HUES64 (cell line): ENCODE results near the gene RBMS3.
"Not testable (repeated sequence)": the region's sequence is repeated elsewhere in the genome, so short reads cannot be mapped to it uniquely, and the experiment has no call there.

Experiments used
- H3K27ac ChIP-seq: 2 replicates; pipeline ENCODE4 v1.7.0; 2013; ENCODE audit warnings: low read depth, low read length, inconsistent platforms
- H3K27me3 ChIP-seq: 2 replicates; pipeline ENCODE4 v1.6.1; 2013; ENCODE audit warnings: mild to moderate bottlenecking, low read length; ENCODE audit not compliant: insufficient read depth
- H3K36me3 ChIP-seq: 2 replicates; pipeline ENCODE4 v1.6.1; 2013; ENCODE audit warnings: mild to moderate bottlenecking, low read length; ENCODE audit not compliant: insufficient read depth
- H3K4me1 ChIP-seq: 2 replicates; pipeline ENCODE4 v1.6.1; 2013; ENCODE audit warnings: mild to moderate bottlenecking, low read length, moderate library complexity; ENCODE audit not compliant: insufficient read depth
- H3K4me3 ChIP-seq: 2 replicates; pipeline ENCODE4 v1.5.1; 2013; ENCODE audit warnings: mild to moderate bottlenecking, low read length, moderate library complexity
- H3K9ac ChIP-seq: 2 replicates; pipeline ENCODE4 v1.6.1; 2013; ENCODE audit warnings: mild to moderate bottlenecking, low read depth, low read length
- H3K9me3 ChIP-seq: 2 replicates; pipeline ENCODE4 v1.6.1; 2013; ENCODE audit warnings: low read depth, low read length; ENCODE audit not compliant: insufficient read depth
- WGBS: fragments of 150-250, 120-280 bp; methylation state at CpG from one replicate; pipeline ENCODE4 v1.1.7; 2013; ENCODE audit warnings: missing lambda C conversion rate; 5-methylcytosine and 5-hydroxymethylcytosine counted together

RBMS3 gene

DNA sequence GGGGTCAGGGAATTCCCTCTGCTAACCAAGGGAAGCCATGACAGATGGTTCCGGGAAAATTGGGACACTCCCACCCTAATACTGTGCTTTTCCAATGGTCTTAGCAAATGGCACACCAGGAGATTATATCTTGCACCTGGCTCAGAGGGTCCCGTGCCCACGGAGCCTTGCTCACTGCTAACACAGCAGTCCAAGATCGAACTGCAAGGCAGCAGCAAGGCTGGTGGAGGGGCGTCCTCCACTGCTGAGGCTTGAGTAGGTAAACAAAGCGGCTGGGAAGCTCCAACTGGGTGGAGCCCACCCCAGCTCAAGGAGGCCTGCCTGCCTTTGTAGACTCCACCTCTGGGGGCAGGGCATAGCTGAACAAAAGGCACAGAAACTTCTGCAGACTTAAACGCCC, 389.6 kb downstream of the RBMS3 start:
- H3K27me3 ChIP-seq, H3K4me1 ChIP-seq, H3K4me3 ChIP-seq, H3K27ac ChIP-seq, H3K9me3 ChIP-seq, H3K9ac ChIP-seq, H3K36me3 ChIP-seq: not testable (repeated sequence)
- WGBS, result 95% methylated on average over 7 of the region's 7 CpGs

DNA sequence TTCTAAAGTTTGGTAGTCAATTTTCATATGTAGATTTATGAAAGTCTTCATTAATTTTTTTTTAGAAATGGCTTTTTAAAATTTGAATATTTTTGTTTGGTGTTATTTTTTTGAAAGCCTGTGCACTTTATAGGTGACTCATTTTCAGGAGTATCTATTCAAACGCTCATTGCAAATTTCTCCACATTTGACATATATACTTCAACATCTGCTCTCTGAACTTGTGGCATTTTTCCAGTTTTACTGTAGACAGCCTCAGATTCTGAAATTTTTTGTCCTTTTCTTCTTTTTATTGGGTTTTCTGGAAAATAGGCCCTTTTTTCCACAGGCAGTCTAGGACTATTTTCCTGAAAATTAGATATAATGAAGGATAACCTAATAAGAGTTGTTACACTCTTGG, 396.6 kb downstream of the RBMS3 start:
- H3K27ac ChIP-seq, result no peak overlapping the region
- H3K4me1 ChIP-seq, result no peaks in the 10 kb centered on the region
- 90% methylated on average over 1 of the region's 1 CpG for WGBS
- no peaks in the 10 kb centered on the region for H3K27me3 ChIP-seq
- H3K36me3 ChIP-seq, result no peaks in the 10 kb centered on the region
- H3K9ac ChIP-seq, result no peak overlapping the region
- no peak overlapping the region for H3K4me3 ChIP-seq
- no peaks in the 10 kb centered on the region for H3K9me3 ChIP-seq

DNA sequence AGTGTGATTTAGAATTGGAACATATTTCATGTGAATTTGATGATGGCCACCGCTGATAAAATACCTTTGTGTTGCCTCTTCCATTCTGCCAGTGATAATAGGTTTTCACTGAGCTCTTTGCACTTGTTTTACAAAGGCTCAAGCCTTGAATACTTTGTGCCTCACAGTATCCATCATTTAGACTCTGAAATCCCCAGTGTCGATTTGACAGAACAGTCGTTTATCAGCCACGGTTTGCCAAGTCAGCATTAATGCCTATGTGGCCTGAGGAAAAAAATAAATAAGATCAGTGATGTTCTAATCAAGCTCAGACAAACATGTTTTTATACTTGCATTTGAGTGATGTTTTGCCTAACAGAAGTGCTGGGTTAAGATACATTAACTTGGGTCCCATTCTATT, 399.1 kb downstream of the RBMS3 start:
- Histone ChIP-seq H3K4me1 (peaks cover 4% of the 10 kb centered on the region; the same call in 1 of the 2 replicates), H3K9me3 (no peaks in the 10 kb centered on the region), H3K36me3 (no peaks in the 10 kb centered on the region), H3K9ac (no peak overlapping the region), H3K4me3 (no peak overlapping the region), H3K27ac (no peak overlapping the region), H3K27me3 (no peaks in the 10 kb centered on the region)
- WGBS, result 95% methylated on average over 4 of the region's 4 CpGs

DNA sequence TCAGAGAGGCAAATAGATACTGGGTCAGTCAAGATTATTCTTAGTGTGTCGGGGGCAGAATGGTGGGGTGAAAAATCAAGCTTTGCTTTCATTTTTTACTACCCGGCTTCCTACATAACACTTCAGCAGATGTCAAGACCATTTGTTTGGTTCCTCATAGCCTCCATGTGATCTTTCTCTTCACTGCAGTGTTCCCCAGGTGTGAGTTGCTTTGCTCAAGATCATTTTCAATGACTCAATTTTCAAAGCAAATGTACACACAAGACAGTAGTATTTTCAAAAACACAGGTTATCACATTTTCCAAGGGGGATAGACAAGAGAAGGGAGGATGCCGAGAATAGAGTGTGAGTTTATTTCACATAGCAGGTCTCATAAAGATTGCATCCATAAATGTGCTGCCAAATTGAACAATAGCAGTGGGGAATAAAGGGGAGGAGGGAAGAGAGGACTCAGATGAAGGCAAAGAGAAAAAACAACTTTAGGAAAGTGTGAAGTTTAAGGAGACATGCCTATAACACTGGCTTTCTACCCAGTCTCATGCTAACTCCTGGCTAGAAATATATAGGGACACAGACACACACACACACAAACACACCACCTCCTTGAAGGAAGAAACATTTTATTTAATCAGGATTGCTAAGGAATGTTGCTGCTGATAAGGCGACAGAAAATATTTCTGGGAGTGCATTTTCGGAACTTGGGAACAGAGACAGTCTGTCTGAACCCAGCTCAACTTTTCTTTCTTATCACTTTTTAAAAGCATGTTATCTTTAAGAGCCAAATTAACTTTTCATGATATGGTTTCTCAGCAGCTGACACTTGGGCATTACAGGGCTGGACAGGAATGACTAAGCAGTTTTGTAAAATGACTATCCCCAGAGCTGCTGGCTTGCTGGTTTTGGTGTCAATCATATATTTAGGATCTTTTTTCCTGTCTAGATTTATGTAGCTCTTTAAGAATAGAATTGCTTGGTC, 402.4 kb downstream of the RBMS3 start:
- H3K4me1 ChIP-seq, result peaks cover 4% of the 10 kb centered on the region; the same call in 1 of the 2 replicates
- H3K27ac ChIP-seq, result no peak overlapping the region
- no peak overlapping the region for H3K9ac ChIP-seq
- WGBS, result 91% methylated on average over 5 of the region's 5 CpGs
- H3K9me3 ChIP-seq, result no peaks in the 10 kb centered on the region
- no peaks in the 10 kb centered on the region for H3K27me3 ChIP-seq
- H3K36me3 ChIP-seq, result no peaks in the 10 kb centered on the region
- no peak overlapping the region for H3K4me3 ChIP-seq

DNA sequence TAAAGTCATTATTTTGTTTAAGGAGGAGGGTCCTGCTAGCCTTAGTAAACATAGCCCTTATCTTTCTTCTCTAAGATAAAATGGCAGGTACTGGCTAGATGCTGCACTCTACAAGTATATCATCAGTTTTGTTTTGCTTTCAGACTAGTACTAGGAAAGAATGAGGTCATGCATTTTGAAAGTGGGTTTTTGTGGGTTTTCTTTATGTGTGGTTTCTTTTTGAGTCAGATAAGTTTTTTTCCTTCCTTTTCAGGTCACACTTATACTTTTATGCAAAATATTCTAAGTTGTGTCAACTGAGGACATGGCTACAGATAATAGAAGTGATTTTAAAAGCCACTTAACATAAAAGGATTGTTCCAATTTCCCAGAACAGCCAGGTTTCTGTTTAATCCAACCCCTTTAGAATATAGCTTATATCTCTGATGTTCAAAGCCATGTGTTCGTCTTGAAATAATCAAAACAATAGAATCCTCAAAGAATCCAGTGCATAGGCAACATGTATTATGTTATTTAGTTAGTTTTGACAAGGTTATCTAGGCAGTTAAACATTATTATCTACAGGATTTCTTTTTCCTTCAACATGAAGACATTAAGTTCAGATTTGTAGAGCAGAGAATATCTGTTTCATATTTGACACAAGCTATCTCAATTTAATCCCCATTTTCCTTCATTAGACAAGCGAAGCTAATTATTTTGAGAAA, 406.2 kb downstream of the RBMS3 start:
- no peaks in the 10 kb centered on the region for H3K27me3 ChIP-seq
- no peak overlapping the region for H3K9ac ChIP-seq
- peaks cover 4% of the 10 kb centered on the region; the same call in 1 of the 2 replicates for H3K4me1 ChIP-seq
- H3K36me3 ChIP-seq, result no peaks in the 10 kb centered on the region
- no peak overlapping the region for H3K27ac ChIP-seq
- no CpG with 5 or more reads among the region's 2 CpGs for WGBS
- no peak overlapping the region for H3K4me3 ChIP-seq
- H3K9me3 ChIP-seq, result no peaks in the 10 kb centered on the region

DNA sequence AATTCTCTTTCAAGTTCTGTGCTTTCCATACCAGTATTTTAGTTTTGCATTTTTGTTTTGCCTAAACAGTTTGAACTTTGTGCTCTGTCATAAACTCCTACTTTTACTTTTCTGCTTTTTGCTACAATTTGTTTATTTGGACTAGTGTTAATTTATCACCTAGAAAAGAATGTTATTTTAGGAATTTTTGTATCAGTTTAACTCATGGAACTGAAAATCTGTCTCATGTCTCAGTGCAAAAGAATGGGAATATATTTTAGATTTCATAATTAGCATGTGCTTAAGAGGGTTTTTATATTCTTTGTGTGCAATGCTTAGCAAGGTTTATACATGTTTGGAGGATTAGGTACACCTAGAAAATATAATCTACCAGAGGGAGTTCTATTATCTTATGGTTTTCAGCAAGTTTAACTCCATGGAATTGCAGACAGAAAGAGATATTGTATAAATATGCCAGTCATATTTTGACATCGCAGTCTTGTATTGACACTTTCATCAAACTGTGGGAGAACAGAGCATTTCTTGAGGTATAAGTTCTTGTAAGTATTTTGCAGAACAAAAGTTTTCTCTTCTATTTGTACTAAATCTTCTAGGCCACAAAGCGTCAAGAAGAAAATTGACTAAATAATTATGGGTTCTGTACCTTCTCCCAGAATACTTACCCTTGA, 409.9 kb downstream of the RBMS3 start:
- no peak overlapping the region for H3K27ac ChIP-seq
- peaks cover 27% of the 10 kb centered on the region for H3K4me1 ChIP-seq
- H3K9me3 ChIP-seq, result no peaks in the 10 kb centered on the region
- H3K9ac ChIP-seq, result no peak overlapping the region
- H3K36me3 ChIP-seq, result no peaks in the 10 kb centered on the region
- no peak overlapping the region for H3K4me3 ChIP-seq
- no peaks in the 10 kb centered on the region for H3K27me3 ChIP-seq
- 100% methylated on average over 1 of the region's 2 CpGs for WGBS

DNA sequence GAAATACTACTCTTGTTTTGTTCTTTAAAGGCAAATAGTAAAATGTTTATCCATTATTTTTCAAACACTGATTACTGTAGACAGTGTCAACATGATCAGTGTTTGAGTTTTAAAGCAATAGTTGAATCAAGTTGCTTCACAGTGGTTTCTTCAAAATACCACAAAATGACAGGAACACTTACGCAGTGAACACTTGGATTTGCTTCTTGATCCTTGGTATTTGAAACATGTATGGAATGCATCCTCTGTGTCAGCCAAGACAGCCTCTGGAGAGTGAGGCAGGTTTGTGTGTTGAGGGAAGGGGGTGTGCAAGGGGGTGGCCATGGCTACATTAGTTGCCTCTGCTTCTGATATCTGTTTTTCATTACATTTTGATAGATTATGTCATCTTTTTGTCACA, 413.0 kb downstream of the RBMS3 start:
- Histone ChIP-seq H3K4me1 (peaks cover 27% of the 10 kb centered on the region), H3K27me3 (no peaks in the 10 kb centered on the region), H3K9me3 (no peaks in the 10 kb centered on the region), H3K27ac (peak overlapping the region; percentile 70), H3K36me3 (no peaks in the 10 kb centered on the region), H3K4me3 (no peak overlapping the region; the same call in 1 of the 2 replicates), H3K9ac (peak overlapping the region; percentile 45; the same call in 1 of the 2 replicates)
- WGBS, result 41% methylated on average over 1 of the region's 1 CpG

DNA sequence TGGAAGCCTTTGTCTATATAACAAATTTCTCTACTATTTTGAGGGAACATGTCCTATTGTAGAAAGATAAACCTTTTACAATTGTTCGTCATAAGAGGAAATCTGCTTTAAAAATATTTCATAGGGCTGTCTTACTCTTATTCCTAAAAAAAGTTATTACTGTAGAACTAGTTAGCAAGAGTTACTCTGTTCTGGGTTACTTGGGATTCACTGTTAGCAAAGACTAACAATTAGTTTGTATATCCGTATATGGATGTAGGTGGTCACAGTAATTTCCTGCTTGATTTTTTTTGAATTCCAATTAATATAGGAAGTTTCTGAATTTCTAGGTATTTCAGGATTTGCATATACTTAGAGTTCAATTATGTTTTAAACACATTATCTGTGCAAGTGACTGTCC, 413.5 kb downstream of the RBMS3 start:
- Histone ChIP-seq H3K9ac (peak overlapping the region; percentile 45; the same call in 1 of the 2 replicates), H3K36me3 (no peaks in the 10 kb centered on the region), H3K27me3 (no peaks in the 10 kb centered on the region), H3K9me3 (no peaks in the 10 kb centered on the region), H3K4me1 (peaks cover 27% of the 10 kb centered on the region), H3K27ac (peak overlapping the region; percentile 70), H3K4me3 (no peak overlapping the region; the same call in 1 of the 2 replicates)
- WGBS, result 81% methylated on average over 1 of the region's 2 CpGs

DNA sequence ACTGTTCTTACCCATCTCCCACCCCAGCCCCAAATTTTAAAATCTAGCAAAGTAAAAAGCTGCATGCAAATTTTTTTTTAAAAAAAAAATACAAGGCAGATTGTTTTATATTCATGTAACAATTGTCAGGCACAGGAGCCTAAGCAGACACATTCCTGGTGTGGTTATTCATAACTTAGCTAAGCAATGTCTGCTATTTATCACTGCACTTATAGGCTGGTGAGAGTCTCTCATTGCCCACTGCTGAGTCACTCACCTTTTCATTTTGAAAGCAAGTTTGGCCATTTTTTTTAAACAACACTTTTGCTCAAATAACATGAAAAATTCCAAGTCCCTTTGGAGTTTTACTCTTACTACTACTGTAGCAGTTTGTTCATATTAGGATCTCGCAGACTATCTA, 413.9 kb downstream of the RBMS3 start:
- H3K9me3 ChIP-seq, result no peaks in the 10 kb centered on the region
- no peak overlapping the region for H3K4me3 ChIP-seq
- peaks cover 27% of the 10 kb centered on the region for H3K4me1 ChIP-seq
- WGBS, result no CpG with 5 or more reads among the region's 1 CpG
- H3K27ac ChIP-seq, result peak overlapping the region; percentile 70; the same call in 1 of the 2 replicates
- peak overlapping the region; percentile 45; the same call in 1 of the 2 replicates for H3K9ac ChIP-seq
- H3K36me3 ChIP-seq, result no peaks in the 10 kb centered on the region
- H3K27me3 ChIP-seq, result no peaks in the 10 kb centered on the region

DNA sequence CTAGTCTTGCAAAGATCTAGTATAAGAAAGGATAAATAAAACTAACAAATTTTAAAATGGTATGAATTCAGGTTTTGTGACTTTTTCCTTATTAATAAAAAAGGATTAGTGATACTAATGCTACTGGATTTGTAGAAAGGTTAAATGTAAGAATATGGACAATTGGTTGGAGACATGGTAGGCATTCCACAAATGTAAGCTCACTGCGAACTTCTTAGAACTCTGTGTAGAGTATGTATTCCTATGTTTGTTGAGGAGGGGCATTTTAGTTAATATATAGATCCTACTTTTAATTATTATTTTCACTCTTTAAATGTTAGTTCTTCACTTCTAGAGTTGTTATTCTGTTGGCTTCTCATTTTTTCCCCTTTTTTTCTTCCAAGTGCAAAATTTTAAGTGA, 414.3 kb downstream of the RBMS3 start:
- 93% methylated on average over 1 of the region's 1 CpG for WGBS
- Histone ChIP-seq H3K9me3 (no peaks in the 10 kb centered on the region), H3K4me3 (no peak overlapping the region), H3K9ac (peak overlapping the region; percentile 6; the same call in 1 of the 2 replicates), H3K27me3 (no peaks in the 10 kb centered on the region), H3K36me3 (no peaks in the 10 kb centered on the region), H3K4me1 (peaks cover 27% of the 10 kb centered on the region), H3K27ac (peak overlapping the region; percentile 26)
